AG09309 (cell line): ENCODE data around the gene TBC1D23.

ENCODE experiments used
- DNase-seq: peaks from one replicate; pipeline ENCODE4 v3.0.0-alpha.2; 2010; ENCODE audit warnings: low read depth
- H3K4me3 ChIP-seq: 2 replicates; pipeline ENCODE4 v1.5.1; 2011; ENCODE audit warnings: mild to moderate bottlenecking, low read depth, low read length, moderate library complexity; ENCODE audit not compliant: control insufficient read depth
- CTCF ChIP-seq: IDR thresholded peaks from 2 replicates; pipeline ENCODE4 v1.5.1; 2011; ENCODE audit warnings: mild to moderate bottlenecking, low read depth, low read length, inconsistent platforms; ENCODE audit not compliant: insufficient read depth, control insufficient read depth; ENCODE audit errors: missing control alignments

Gene TBC1D23

GRCh38 chr3:100264242-100264641 is 3.5 kb downstream of the TBC1D23 start:
- H3K4me3 ChIP-seq = no peak overlapping the region
- TF ChIP-seq CTCF = no peak
- no peak for DNase-seq

GRCh38 chr3:100265016-100265415 is 4.2 kb downstream of the TBC1D23 start:
- no peak for DNase-seq
- no peak overlapping the region for H3K4me3 ChIP-seq
- no peak for TF ChIP-seq CTCF

- no peak for DNase-seq
- TF ChIP-seq CTCF = no peak
- no peak overlapping the region for H3K4me3 ChIP-seq
Observed at GRCh38 chr3:100266531-100266930, 5.7 kb downstream of the TBC1D23 start.

GRCh38 chr3:100268156-100268555 is 7.4 kb downstream of the TBC1D23 start:
- no peak for DNase-seq
- TF ChIP-seq CTCF = no peak
- H3K4me3 ChIP-seq = no peak overlapping the region

GRCh38 chr3:100269001-100269400 is 8.2 kb downstream of the TBC1D23 start:
- TF ChIP-seq CTCF = no peak
- no peak overlapping the region for H3K4me3 ChIP-seq
- no peak for DNase-seq

- no peak overlapping the region for H3K4me3 ChIP-seq
- peak; percentile 87 for DNase-seq
- TF ChIP-seq CTCF = no peak
Observed at GRCh38 chr3:100269410-100270214, 8.8 kb downstream of the TBC1D23 start.

GRCh38 chr3:100270215-100270583 is 9.4 kb downstream of the TBC1D23 start:
- no peak for DNase-seq
- no peak overlapping the region for H3K4me3 ChIP-seq
- no peak for TF ChIP-seq CTCF
